Ascending aorta (tissue), 2 donors: Measurements from ENCODE around the gene PCNX1. TPM values are rescaled to one million over a fixed set of nuclear protein-coding genes. Genes with fewer than 3 reads are reported as not detected.

Source experiments
- DNase-seq, 2 donors: peaks; one replicate each; pipeline ENCODE4 v3.0.0-alpha.2; 2019; ENCODE audit warnings: low spot score in 2 of 2
- H3K27ac ChIP-seq, 2 donors: fragments of 200-600 bp; sonication (generic); one replicate each; pipeline ENCODE4 v1.5.1; 2016 to 2017; ENCODE audit warnings: mild to moderate bottlenecking in 1 of 2
- H3K27me3 ChIP-seq: fragments of 200-600 bp; sonication (generic); one replicate; pipeline ENCODE4 v1.5.1; 2017
- H3K36me3 ChIP-seq, 2 donors: fragments of 200-600 bp; sonication (generic); one replicate each; pipeline ENCODE4 v1.5.1; 2016
- H3K4me1 ChIP-seq, 2 donors: fragments of 200-600 bp; sonication (generic); one replicate each; pipeline ENCODE4 v1.5.1; 2016 to 2017; ENCODE audit warnings: mild to moderate bottlenecking in 1 of 2
- H3K4me3 ChIP-seq, 2 donors: fragments of 200-600 bp; sonication (generic); one replicate each; pipeline ENCODE4 v1.5.1; 2016 to 2017; ENCODE audit warnings: mild to moderate bottlenecking in 1 of 2
- H3K9me3 ChIP-seq, 2 donors: fragments of 200-600 bp; sonication (generic); one replicate each; pipeline ENCODE4 v1.5.1; 2016
- CTCF ChIP-seq, 3 experiments: fragments of 200-600 bp in 2 of 3; fragments of 450-650 bp in 1 of 3; sonication (generic) in 2 of 3; IDR thresholded peaks; one replicate each; pipeline ENCODE4 v1.5.1; 2016 to 2019; ENCODE audit warnings: antibody characterized with exemption in 3 of 3, mild to moderate bottlenecking in 1 of 3, moderate library complexity in 1 of 3
- intact Hi-C: fragments of 100-400 bp; cut with DNase I; formaldehyde crosslinking; loops from one replicate; pipeline ENCODE4 v1.15.1; 2023
- total RNA-seq: library from RNA; depleted of rRNA; stranded (reverse); fragments of >200 nt; gene quantifications from one replicate; pipeline ENCODE4 v1.1.0, GENCODE V29; 2016

PCNX1 gene
- total RNA-seq, 1 donor from 2014 or later = 73.1 TPM

- peak in 1 of 3 experiments; percentile 17 for TF ChIP-seq CTCF (IDR thresholded peaks at IDR 0.05)
- Histone ChIP-seq H3K9me3 (no peaks in the 10 kb centered on the region), H3K4me3 (no peak overlapping the region), H3K27me3 (no peaks in the 10 kb centered on the region), H3K4me1 (no peaks in the 10 kb centered on the region), H3K27ac (no peak overlapping the region), H3K36me3 (peaks cover 28 to 62% of the 10 kb centered on the region in 2 donors)
- DNase-seq = no peak
- intact Hi-C loops = no loop called here
These were observed 143.1 kb downstream of the PCNX1 start for GRCh38 chr14:71050227-71050823.

GRCh38 chr14:71054706-71055105 lies 147.4 kb downstream of the PCNX1 start:
- intact Hi-C loops = no loop called here
- H3K4me3 ChIP-seq = no peak overlapping the region
- no peak for DNase-seq
- H3K4me1 ChIP-seq = no peaks in the 10 kb centered on the region
- no peaks in the 10 kb centered on the region for H3K27me3 ChIP-seq
- H3K27ac ChIP-seq = no peak overlapping the region
- peaks cover 23 to 54% of the 10 kb centered on the region in 2 donors for H3K36me3 ChIP-seq
- TF ChIP-seq CTCF (IDR thresholded peaks at IDR 0.05) = no peak
- H3K9me3 ChIP-seq = no peaks in the 10 kb centered on the region

- H3K4me1 ChIP-seq = no peaks in the 10 kb centered on the region
- DNase-seq = no peak
- TF ChIP-seq CTCF (IDR thresholded peaks at IDR 0.05) = no peak
- no peak overlapping the region for H3K4me3 ChIP-seq
- no peak overlapping the region for H3K27ac ChIP-seq
- intact Hi-C loops = no loop called here
- no peaks in the 10 kb centered on the region for H3K27me3 ChIP-seq
- peaks cover 32 to 64% of the 10 kb centered on the region in 2 donors for H3K36me3 ChIP-seq
- H3K9me3 ChIP-seq = no peaks in the 10 kb centered on the region
These were observed 148.9 kb downstream of the PCNX1 start for GRCh38 chr14:71056168-71056567.

- H3K27ac ChIP-seq = no peak overlapping the region
- no peaks in the 10 kb centered on the region for H3K27me3 ChIP-seq
- no peak overlapping the region for H3K4me3 ChIP-seq
- no peak for DNase-seq
- no peaks in the 10 kb centered on the region for H3K4me1 ChIP-seq
- TF ChIP-seq CTCF (IDR thresholded peaks at IDR 0.05) = no peak
- intact Hi-C loops = no loop called here
- no peaks in the 10 kb centered on the region for H3K9me3 ChIP-seq
- peaks cover 30 to 61% of the 10 kb centered on the region in 2 donors for H3K36me3 ChIP-seq
These were observed 153.0 kb downstream of the PCNX1 start for GRCh38 chr14:71060274-71060673.

- H3K4me1 ChIP-seq = no peaks in the 10 kb centered on the region
- H3K27ac ChIP-seq = no peak overlapping the region
- intact Hi-C loops = no loop called here
- H3K9me3 ChIP-seq = no peaks in the 10 kb centered on the region
- no peak overlapping the region for H3K4me3 ChIP-seq
- H3K27me3 ChIP-seq = no peaks in the 10 kb centered on the region
- H3K36me3 ChIP-seq = peaks cover 26 to 64% of the 10 kb centered on the region in 2 donors
- no peak for TF ChIP-seq CTCF (IDR thresholded peaks at IDR 0.05)
- no peak for DNase-seq
These were observed 153.7 kb downstream of the PCNX1 start for GRCh38 chr14:71060825-71061455.
